Superior temporal gyrus (tissue), 1 donor: ENCODE data around the gene TMEM117.
A peak's percentile ranks its signal among the peaks of the same experiment; 100 is the strongest.
"Not testable (repeated sequence)": the region's sequence is repeated elsewhere in the genome, so short reads cannot be mapped to it uniquely, and the experiment has no call there.

Experiments used
- DNase-seq: peaks from one replicate; pipeline ENCODE4 v3.0.0-alpha.2; 2016; ENCODE audit errors: extremely low spot score

Gene TMEM117

DNA sequence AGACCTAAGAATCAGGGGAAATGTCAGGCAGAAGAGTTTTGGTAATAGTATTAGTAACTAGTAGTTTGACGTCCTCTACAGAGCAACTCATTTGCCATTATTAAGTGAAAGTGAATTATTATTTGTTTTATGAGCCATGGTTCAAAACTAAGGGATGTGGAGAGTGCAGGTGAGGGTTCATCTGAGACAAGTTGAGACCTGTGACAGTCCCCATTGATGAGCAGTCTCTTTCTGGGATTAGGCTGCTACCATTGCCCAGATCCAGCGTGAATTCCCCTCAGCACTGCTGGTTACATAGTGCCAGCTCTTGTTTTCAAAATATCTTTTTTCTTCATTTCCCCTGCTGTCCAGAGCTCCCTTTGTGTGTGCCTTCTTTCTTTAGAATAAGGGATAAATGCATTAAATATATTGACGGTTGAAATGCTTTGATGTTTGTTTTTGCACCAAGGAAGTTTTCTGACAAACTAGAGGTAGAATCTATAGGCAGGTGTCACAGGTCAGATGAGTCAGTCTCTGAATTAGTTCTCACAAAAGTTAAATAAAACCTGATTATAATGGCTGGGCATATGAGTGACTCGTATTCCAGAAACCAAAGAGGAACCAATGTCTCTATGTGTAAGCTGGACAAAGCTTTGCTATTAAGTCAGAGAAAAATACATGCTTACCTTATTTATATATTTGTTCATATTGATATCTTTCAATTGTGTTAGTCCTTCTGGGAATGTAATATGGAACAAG, 381.4 kb downstream of the TMEM117 start:
- DNase-seq: no peak

GRCh38 chr12:44223736-44224135, 387.9 kb downstream of the TMEM117 start:
- no peak for DNase-seq

GRCh38 chr12:44224399-44225148, 388.7 kb downstream of the TMEM117 start:
- DNase-seq: no peak

- peak; percentile 63 for DNase-seq
Observed at GRCh38 chr12:44225149-44225510, 389.2 kb downstream of the TMEM117 start.

GRCh38 chr12:44227616-44228015, 391.7 kb downstream of the TMEM117 start:
- DNase-seq: no peak

DNA sequence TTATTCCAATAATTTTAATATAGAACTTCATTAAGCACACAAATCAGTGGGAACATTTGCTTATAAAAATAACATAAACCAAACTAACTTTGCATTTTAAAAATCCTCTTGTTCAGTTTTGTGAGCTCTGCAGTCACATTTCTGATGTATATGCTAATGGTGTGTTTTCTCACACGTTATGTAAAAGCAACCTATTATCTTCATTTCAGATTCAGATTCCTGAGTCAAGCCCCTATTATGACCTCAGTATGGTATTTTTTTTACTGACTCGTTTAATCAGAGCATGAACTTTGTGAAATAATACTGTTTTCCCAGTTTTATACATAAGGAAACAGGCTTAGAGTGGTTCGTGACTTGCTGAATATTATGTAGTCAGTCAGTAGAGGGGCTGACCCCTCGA, 394.0 kb downstream of the TMEM117 start:
- no peak for DNase-seq

- DNase-seq: no peak
Observed at GRCh38 chr12:44235674-44236073, 399.8 kb downstream of the TMEM117 start.

DNA sequence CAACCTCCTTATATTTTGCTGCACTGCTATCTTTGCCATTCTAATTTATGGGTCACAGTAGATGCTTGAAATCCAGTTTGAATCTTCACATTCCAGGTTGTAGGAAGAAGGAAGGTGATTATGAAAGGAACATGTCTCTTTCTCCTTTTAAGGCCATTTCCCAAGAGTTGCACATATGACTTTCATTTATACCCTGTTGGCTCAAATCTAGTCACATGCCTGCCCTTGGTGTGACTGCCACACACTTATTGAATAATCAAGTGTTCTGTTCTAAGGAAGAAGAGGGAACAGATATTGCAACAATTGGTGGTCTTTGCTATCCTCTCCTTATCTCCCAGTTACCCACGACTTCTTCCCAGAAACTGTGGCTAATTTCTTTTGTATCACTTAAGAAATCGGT, 404.3 kb downstream of the TMEM117 start:
- DNase-seq: no peak

- no peak for DNase-seq
Observed at GRCh38 chr12:44245932-44246331, 410.1 kb downstream of the TMEM117 start.

- DNase-seq: no peak
Observed at GRCh38 chr12:44246482-44247105, 410.7 kb downstream of the TMEM117 start.

GRCh38 chr12:44247588-44247987, 411.7 kb downstream of the TMEM117 start:
- no peak for DNase-seq

GRCh38 chr12:44248436-44248835, 412.6 kb downstream of the TMEM117 start:
- no peak for DNase-seq

GRCh38 chr12:44250440-44250839, 414.6 kb downstream of the TMEM117 start:
- not testable (repeated sequence) for DNase-seq

DNA sequence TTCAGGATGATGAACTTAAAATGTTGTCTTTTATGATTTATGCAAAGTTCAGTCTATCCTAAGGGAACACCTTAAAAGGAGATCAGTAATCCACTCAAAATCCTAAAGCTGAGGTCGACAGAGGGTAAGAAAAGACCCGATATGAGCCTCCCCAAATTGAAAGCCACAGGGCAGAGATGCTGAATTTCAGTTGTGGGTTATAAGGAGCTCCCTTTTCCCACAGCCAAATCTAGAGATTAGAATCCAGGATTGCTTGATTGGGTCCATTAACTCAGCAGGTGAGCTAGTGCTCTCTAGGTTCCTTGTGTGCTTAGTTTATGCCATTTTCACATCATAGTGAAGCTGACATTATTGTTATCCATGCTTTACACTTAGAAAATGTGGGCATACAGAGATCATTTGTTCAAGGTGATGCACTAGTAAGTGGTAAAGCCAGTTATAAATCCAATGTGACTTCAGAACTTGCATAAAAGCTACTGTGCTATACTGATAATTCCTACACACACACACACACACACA, 417.5 kb downstream of the TMEM117 start:
- DNase-seq: no peak

GRCh38 chr12:44258246-44258645, 422.4 kb downstream of the TMEM117 start:
- peak; percentile 23 for DNase-seq

DNA sequence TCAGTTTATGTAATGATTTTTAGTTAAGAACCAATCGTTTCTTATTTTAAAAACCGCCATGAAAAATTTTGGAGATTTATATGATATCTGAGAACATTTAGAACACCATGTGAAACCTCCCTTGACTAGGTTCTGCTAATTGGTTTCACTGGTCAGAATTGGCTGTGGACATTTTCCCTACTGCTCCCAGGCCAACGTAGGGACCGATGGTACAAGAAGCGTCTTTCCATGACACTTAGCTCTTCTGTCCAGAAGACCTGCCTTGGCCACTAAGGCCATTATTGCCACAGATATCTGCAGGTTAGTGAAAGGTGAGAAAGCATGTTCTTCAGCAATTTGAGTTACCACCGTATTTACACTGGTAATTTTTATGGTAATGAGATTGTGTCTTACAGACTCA, 424.0 kb downstream of the TMEM117 start:
- DNase-seq: no peak

DNA sequence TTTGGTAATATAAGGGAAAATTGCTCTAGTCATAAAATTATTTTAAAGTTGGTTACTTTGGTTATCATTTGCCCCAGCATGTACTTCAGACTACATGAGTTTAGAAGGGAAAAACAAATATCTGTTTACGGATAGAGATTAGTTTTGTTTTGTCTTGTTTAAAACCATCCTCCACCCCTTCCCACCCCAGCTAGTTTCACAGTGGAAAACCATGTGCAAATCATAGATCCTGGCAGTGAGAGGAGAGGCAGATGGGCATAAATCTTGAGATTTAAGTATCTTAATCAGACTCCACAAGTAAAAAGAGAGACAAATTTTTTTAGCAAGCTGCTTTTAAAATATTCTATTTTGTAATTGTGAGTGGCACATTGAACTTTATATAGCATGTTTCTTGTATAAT, 424.7 kb downstream of the TMEM117 start:
- no peak for DNase-seq

GRCh38 chr12:44285321-44285960, 449.6 kb downstream of the TMEM117 start:
- no peak for DNase-seq

DNA sequence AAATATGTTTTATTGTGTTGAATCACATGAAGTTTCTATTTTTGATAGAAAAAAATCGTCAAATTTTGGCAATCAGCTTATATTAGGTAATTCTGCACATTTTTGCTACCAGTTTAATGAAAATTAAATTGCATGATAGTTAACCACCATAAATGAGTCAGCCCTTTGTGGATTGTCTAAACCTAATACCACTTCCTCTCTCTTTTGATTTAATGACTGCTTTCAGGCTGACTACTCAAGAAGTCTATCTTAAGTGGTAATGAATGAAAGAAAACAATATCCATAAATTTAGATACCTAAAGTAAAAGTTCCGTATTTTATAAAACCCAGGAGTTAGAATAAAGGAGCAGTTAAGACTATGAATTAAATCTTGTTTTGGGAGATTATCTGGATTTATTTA, 450.5 kb downstream of the TMEM117 start:
- DNase-seq: no peak

DNA sequence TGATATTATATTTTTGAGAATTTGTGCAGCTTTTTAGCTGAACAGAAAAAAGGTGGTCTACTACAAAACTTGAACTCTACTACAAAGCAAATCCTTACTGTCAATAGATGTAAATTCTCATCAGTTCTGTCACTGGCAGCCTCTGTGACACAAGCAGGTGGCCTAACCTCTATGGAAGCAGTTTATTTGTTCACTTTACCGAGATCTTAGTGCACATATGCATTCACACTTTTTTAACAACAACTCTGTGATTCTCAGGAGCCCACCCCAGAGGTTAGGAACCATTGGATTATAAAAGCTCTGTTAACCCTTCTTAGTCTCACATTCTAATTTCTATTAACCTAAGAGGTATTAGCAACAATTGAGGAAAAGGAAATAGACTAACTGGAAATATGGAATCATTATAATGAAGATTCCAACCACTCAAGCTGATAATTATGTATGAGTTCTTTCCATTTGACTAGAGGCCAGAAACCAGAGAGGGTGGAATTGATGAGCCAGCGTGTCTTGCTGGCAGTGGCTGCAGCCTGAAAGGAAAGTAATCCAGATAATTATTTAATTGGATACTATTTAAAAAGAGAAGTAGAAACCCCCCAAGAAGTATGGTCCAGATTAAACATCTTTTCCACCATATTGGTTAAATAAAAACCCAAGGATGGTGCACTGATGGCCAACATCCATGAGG, 451.1 kb downstream of the TMEM117 start:
- no peak for DNase-seq

DNA sequence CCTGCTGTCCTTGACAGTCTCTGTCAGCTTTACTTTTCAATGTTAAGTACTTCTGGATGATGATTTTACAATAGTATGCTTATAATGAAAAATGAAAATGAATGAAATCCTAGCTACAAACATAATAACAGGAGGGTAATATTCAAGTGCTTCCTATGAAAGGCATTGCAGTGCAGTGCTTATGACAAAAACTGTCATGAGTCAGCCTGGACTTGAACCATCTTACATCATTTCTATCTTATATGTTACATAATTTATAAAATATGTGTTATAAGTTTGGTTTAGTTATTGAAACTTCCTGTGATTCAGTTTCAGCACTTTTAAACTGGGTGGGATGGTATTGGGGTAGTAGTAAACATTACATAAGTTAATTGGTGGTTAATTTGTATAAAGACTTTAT, 451.7 kb downstream of the TMEM117 start:
- no peak for DNase-seq

GRCh38 chr12:44294649-44295048, 458.8 kb downstream of the TMEM117 start:
- no peak for DNase-seq
